Measurements from ENCODE around the gene DAP.

Gene DAP

GRCh38 chr5:10760096-10760920, 726 bp downstream of the DAP start:
- peak; percentile 41 for DNase-seq

- no peak for DNase-seq
Observed at GRCh38 chr5:10759111-10759510, 1.9 kb downstream of the DAP start.

GRCh38 chr5:10757922-10758555, 3.0 kb downstream of the DAP start:
- no peak for DNase-seq

- DNase-seq: no peak
Observed at GRCh38 chr5:10757043-10757442, 4.0 kb downstream of the DAP start.

- DNase-seq: no peak
Observed at GRCh38 chr5:10756549-10756948, 4.5 kb downstream of the DAP start.

- DNase-seq: no peak
Observed at GRCh38 chr5:10753178-10753577, 7.9 kb downstream of the DAP start.

GRCh38 chr5:10752451-10752850, 8.6 kb downstream of the DAP start:
- no peak for DNase-seq

GRCh38 chr5:10750909-10751308, 10.1 kb downstream of the DAP start:
- DNase-seq: no peak

GRCh38 chr5:10747678-10748622, 13.1 kb downstream of the DAP start:
- no peak for DNase-seq

GRCh38 chr5:10746711-10747110, 14.3 kb downstream of the DAP start:
- DNase-seq: no peak

GRCh38 chr5:10745133-10745532, 15.9 kb downstream of the DAP start:
- no peak for DNase-seq

- no peak for DNase-seq
Observed at GRCh38 chr5:10744681-10745080, 16.4 kb downstream of the DAP start.

- DNase-seq: no peak
Observed at GRCh38 chr5:10743951-10744350, 17.1 kb downstream of the DAP start.

- no peak for DNase-seq
Observed at GRCh38 chr5:10743526-10743925, 17.5 kb downstream of the DAP start.

- DNase-seq: no peak
Observed at GRCh38 chr5:10741661-10742060, 19.4 kb downstream of the DAP start.

- no peak for DNase-seq
Observed at GRCh38 chr5:10740384-10740783, 20.6 kb downstream of the DAP start.

- DNase-seq: no peak
Observed at GRCh38 chr5:10737880-10738279, 23.2 kb downstream of the DAP start.

- no peak for DNase-seq
Observed at GRCh38 chr5:10736808-10737207, 24.2 kb downstream of the DAP start.

- DNase-seq: no peak
Observed at GRCh38 chr5:10736354-10736753, 24.7 kb downstream of the DAP start.

- no peak for DNase-seq
Observed at GRCh38 chr5:10735569-10736276, 25.3 kb downstream of the DAP start.

- DNase-seq: no peak
Observed at GRCh38 chr5:10734832-10735523, 26.1 kb downstream of the DAP start.

- DNase-seq: no peak
Observed at GRCh38 chr5:10734037-10734709, 26.9 kb downstream of the DAP start.

All from KG1 (cell line).